ENCODE data around the gene GKAP1.
A peak's percentile ranks its signal among the peaks of the same experiment; 100 is the strongest.
"Not testable (repeated sequence)": the region's sequence is repeated elsewhere in the genome, so short reads cannot be mapped to it uniquely, and the experiment has no call there.

Gene GKAP1

DNA sequence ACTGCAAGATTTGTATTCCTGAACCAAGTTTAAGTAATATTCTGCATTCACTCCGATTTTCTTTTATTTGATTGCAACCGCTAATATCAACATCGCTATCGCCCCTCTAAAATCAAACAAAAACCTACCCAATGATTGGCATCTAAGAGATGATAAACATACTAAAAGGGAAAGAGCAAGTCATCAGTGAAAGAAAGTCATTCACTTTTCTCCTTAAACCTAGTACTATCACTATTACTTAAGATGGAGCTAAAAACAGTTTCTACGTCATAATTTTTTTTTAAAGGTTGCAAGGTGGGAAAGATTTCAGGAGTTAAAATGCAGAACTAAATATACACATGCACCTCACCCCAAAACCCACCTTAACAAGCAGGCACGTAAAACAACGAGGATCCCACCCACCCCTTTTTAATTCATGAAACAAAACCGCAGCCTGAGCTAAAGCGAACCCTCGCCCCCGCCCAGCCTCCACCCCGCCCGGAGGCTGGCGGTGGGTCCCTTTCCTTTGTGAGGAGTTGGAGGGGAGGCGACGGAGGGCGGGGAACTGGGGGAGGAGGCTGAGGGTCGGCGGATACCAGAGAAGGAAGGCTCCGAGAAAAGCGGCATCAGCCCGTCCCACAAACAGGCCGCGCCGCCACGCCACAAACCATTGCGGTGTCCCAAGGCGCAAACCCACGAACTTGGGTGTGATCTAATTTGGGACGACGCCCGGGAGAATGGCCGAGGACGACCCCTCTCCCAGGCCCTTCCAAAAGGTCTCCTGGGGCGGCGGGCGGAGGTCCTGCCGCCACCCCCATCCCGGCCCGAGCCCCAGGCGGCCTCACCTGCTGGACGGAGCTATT is 110.7 kb downstream of the GKAP1 start:
- TF ChIP-seq EZH2 (IDR thresholded peaks at IDR 0.05; ENCODE audit: borderline replicate concordance, low read length) = no peak
- TF ChIP-seq, protein P1, sequence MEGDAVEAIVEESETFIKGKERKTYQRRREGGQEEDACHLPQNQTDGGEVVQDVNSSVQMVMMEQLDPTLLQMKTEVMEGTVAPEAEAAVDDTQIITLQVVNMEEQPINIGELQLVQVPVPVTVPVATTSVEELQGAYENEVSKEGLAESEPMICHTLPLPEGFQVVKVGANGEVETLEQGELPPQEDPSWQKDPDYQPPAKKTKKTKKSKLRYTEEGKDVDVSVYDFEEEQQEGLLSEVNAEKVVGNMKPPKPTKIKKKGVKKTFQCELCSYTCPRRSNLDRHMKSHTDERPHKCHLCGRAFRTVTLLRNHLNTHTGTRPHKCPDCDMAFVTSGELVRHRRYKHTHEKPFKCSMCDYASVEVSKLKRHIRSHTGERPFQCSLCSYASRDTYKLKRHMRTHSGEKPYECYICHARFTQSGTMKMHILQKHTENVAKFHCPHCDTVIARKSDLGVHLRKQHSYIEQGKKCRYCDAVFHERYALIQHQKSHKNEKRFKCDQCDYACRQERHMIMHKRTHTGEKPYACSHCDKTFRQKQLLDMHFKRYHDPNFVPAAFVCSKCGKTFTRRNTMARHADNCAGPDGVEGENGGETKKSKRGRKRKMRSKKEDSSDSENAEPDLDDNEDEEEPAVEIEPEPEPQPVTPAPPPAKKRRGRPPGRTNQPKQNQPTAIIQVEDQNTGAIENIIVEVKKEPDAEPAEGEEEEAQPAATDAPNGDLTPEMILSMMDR (IDR thresholded peaks at IDR 0.05; ENCODE audit: low read length) = no peak
- no peak overlapping the region for H2AFZ ChIP-seq (ENCODE audit: low read length)

DNA sequence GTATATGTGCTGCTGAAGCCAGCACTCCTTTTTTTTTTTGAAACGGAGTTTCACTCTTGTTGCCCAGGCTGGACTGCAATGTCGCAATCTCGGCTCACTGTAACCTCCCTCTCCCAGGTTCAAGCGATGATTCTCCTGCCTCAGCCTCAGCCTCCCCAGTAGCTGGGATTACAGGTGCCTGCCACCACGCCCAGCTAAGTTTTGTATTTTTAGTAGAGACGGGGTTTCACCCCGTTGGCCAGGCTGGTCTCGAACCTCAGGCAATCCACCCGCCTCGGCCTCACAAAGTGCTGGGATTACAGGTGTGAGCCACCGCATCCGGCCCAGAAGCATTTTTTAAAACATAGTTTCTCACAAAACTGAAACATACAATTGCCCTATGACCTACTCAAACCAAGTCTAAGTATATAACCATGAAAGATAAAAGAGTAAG is 112.3 kb downstream of the GKAP1 start:
- H3K9ac ChIP-seq (ENCODE audit: low read length); H3K9me2 ChIP-seq (ENCODE audit: low read depth, low read length); H2AFZ ChIP-seq (ENCODE audit: low read length); H3K9me3 ChIP-seq (ENCODE audit: low read length); H3K27me3 ChIP-seq (ENCODE audit: insufficient read depth, low read length); H3F3A ChIP-seq (ENCODE audit: insufficient read depth, low read length); H4K20me1 ChIP-seq (ENCODE audit: insufficient read depth, low read length): not testable (repeated sequence)
- Histone ChIP-seq H3K4me1 (ENCODE audit: insufficient read depth, low read length, severe bottlenecking) (peaks cover 68% of the 10 kb centered on the region), H3K79me2 (ENCODE audit: insufficient read depth, low read length) (peaks cover 73% of the 10 kb centered on the region), H3K4me2 (ENCODE audit: low read length) (peak overlapping the region; percentile 74), H3K4me3 (ENCODE audit: low read depth, low read length, poor library complexity, severe bottlenecking) (peak overlapping the region; percentile 97), H3K36me3 (ENCODE audit: insufficient read depth, low read length) (peaks cover 21% of the 10 kb centered on the region), H3K27ac (ENCODE audit: low read depth, low read length, poor library complexity, severe bottlenecking) (peak overlapping the region; percentile 84)

More for the DNA sequence above, 110.7 kb downstream of the GKAP1 start:
- H3K9me3 ChIP-seq (ENCODE audit: low read length) = no peaks in the 10 kb centered on the region
- peak overlapping the region; percentile 97 for H3K4me3 ChIP-seq (ENCODE audit: low read depth, low read length, poor library complexity, severe bottlenecking)
- peaks cover 56% of the 10 kb centered on the region for H3K79me2 ChIP-seq (ENCODE audit: insufficient read depth, low read length)
- peak overlapping the region; percentile 74 for H3K4me2 ChIP-seq (ENCODE audit: low read length)
- no peaks in the 10 kb centered on the region for H3K27me3 ChIP-seq (ENCODE audit: insufficient read depth, low read length)
- H3K4me1 ChIP-seq (ENCODE audit: insufficient read depth, low read length, severe bottlenecking) = peaks cover 53% of the 10 kb centered on the region
- H3K36me3 ChIP-seq (ENCODE audit: insufficient read depth, low read length) = peaks cover 21% of the 10 kb centered on the region
- H3K9ac ChIP-seq (ENCODE audit: low read length) = peak overlapping the region; percentile 98
- no peaks in the 10 kb centered on the region for H4K20me1 ChIP-seq (ENCODE audit: insufficient read depth, low read length)
- H3F3A ChIP-seq (ENCODE audit: insufficient read depth, low read length) = no peaks in the 10 kb centered on the region
- H3K27ac ChIP-seq (ENCODE audit: low read depth, low read length, poor library complexity, severe bottlenecking) = peak overlapping the region; percentile 84
- no peaks in the 10 kb centered on the region for H3K9me2 ChIP-seq (ENCODE audit: low read depth, low read length)

GRCh38 chr9:83701769-83702168 is 115.8 kb downstream of the GKAP1 start:
- Histone ChIP-seq H3K27me3 (ENCODE audit: insufficient read depth, low read length) (no peaks in the 10 kb centered on the region), H3K4me1 (ENCODE audit: insufficient read depth, low read length, severe bottlenecking) (peaks cover 81% of the 10 kb centered on the region), H3K4me2 (ENCODE audit: low read length) (peak overlapping the region; percentile 51), H2AFZ (ENCODE audit: low read length) (no peak overlapping the region), H3K9ac (ENCODE audit: low read length) (no peak overlapping the region), H4K20me1 (ENCODE audit: insufficient read depth, low read length) (no peaks in the 10 kb centered on the region), H3K79me2 (ENCODE audit: insufficient read depth, low read length) (peaks cover 98% of the 10 kb centered on the region), H3K27ac (ENCODE audit: low read depth, low read length, poor library complexity, severe bottlenecking) (peak overlapping the region; percentile 50), H3F3A (ENCODE audit: insufficient read depth, low read length) (no peaks in the 10 kb centered on the region), H3K9me3 (ENCODE audit: low read length) (no peaks in the 10 kb centered on the region), H3K9me2 (ENCODE audit: low read depth, low read length) (no peaks in the 10 kb centered on the region), H3K4me3 (ENCODE audit: low read depth, low read length, poor library complexity, severe bottlenecking) (peak overlapping the region; percentile 25), H3K36me3 (ENCODE audit: insufficient read depth, low read length) (peaks cover 26% of the 10 kb centered on the region)
- no peak for TF ChIP-seq EZH2 (IDR thresholded peaks at IDR 0.05; ENCODE audit: borderline replicate concordance, low read length)
- TF ChIP-seq, protein P1 (IDR thresholded peaks at IDR 0.05; ENCODE audit: low read length) = no peak

All from OCI-LY1 (cell line).